GM12878 (cell line): ENCODE measurements around the gene WAS.

Experiments used
- CBFB ChIP-seq: IDR thresholded peaks from 2 replicates; pipeline ENCODE4 v1.6.1; 2016; ENCODE audit warnings: antibody characterized with exemption, low read depth
- CBX3 ChIP-seq: fragments of 200-600 bp; sonication (generic); IDR thresholded peaks from 2 replicates; pipeline ENCODE4 v1.6.1; 2016; ENCODE audit warnings: low read depth, borderline replicate concordance
- EZH2 ChIP-seq: IDR thresholded peaks from 2 replicates; pipeline ENCODE4 v1.6.1; 2012; ENCODE audit warnings: low read depth, mild to moderate bottlenecking, control low read depth, inconsistent platforms, low read length, borderline replicate concordance; ENCODE audit not compliant: control insufficient read depth
- GABPA ChIP-seq: IDR thresholded peaks from 2 replicates; pipeline ENCODE4 v1.6.1; 2014; ENCODE audit warnings: antibody characterized with exemption, low read depth, mild to moderate bottlenecking, inconsistent platforms
- MTA3 ChIP-seq: IDR thresholded peaks from 2 replicates; pipeline ENCODE4 v1.6.1; 2012; ENCODE audit warnings: low read length, inconsistent platforms, borderline replicate concordance
- MYC ChIP-seq: IDR thresholded peaks from 2 replicates; pipeline ENCODE4 v1.6.1; 2011; ENCODE audit warnings: mild to moderate bottlenecking, low read length, moderate library complexity, inconsistent platforms; ENCODE audit not compliant: insufficient read depth, insufficient replicate concordance, insufficient read length, severe bottlenecking
- RBBP5 ChIP-seq: fragments of 200-600 bp; sonication (generic); conservative IDR thresholded peaks from 2 replicates; pipeline ENCODE4 v1.6.1; 2016
- RELA ChIP-seq: fragments of 450-650 bp; IDR thresholded peaks from 2 replicates; pipeline ENCODE4 v1.8.0; 2014; ENCODE audit warnings: borderline replicate concordance; ENCODE audit not compliant: partially characterized antibody
- TAF1 ChIP-seq: IDR thresholded peaks from 2 replicates; pipeline ENCODE4 v1.6.1; 2011; ENCODE audit warnings: mild to moderate bottlenecking, low read depth, low read length, borderline replicate concordance
- TF ChIP-seq, protein P1 (sequence below): IDR thresholded peaks from 2 replicates; pipeline ENCODE4 v1.6.1; 2011; ENCODE audit warnings: borderline replicate concordance, low read depth, mild to moderate bottlenecking, moderate library complexity, low read length; ENCODE audit not compliant: insufficient read depth, poor library complexity, severe bottlenecking
- TF ChIP-seq, protein P2 (sequence below): IDR thresholded peaks from 2 replicates; pipeline ENCODE4 v1.6.1; 2011; ENCODE audit warnings: borderline replicate concordance, low read depth, mild to moderate bottlenecking, moderate library complexity, mixed read lengths, low read length; ENCODE audit not compliant: insufficient read depth; ENCODE audit errors: extremely low read length
- TF ChIP-seq, protein P3 (sequence below), 3 experiments: IDR thresholded peaks in 2 of 3; conservative IDR thresholded peaks in 1 of 3; 2 replicates each; pipeline ENCODE4 v1.5.1; 2011; ENCODE audit warnings: low read depth in 3 of 3, low read length in 3 of 3, mild to moderate bottlenecking in 3 of 3, control low read depth in 2 of 3, moderate library complexity in 2 of 3, inconsistent platforms in 1 of 3, mixed read lengths in 1 of 3; ENCODE audit not compliant: control insufficient read depth in 2 of 3, insufficient read depth in 1 of 3; ENCODE audit errors: extremely low read depth in 1 of 3
- TF ChIP-seq, protein P4 (sequence below): IDR thresholded peaks from 2 replicates; pipeline ENCODE4 v1.6.1; 2012; ENCODE audit warnings: mild to moderate bottlenecking, low read depth, low read length

DNA sequence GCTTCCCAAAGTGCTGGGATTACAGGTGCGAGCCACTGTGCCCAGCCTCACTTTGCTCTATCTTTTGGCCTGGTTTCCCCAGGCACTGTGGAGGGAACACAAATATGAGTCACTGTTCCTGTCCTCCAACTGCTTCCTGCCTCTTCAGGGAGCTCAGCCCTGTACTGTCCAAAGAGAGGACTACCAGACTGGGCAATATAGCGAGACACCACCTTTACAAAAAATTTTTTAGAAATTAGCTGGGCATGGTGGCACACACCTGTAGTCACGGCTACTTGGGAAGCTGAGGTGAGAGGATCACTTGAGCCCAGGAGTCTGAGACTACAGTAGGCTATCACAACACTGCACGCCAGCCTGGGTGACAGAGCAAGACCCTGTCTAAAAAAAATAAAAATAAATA, 16.9 kb upstream of the WAS start:
- TF ChIP-seq GABPA (no peak), MTA3 (no peak), MYC (no peak), RELA (no peak), EZH2 (no peak), RBBP5 (no peak), TAF1 (no peak), CBFB (no peak), CBX3 (no peak)
- TF ChIP-seq, protein P1, sequence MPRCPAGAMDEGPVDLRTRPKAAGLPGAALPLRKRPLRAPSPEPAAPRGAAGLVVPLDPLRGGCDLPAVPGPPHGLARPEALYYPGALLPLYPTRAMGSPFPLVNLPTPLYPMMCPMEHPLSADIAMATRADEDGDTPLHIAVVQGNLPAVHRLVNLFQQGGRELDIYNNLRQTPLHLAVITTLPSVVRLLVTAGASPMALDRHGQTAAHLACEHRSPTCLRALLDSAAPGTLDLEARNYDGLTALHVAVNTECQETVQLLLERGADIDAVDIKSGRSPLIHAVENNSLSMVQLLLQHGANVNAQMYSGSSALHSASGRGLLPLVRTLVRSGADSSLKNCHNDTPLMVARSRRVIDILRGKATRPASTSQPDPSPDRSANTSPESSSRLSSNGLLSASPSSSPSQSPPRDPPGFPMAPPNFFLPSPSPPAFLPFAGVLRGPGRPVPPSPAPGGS = no peak
- TF ChIP-seq, protein P2, sequence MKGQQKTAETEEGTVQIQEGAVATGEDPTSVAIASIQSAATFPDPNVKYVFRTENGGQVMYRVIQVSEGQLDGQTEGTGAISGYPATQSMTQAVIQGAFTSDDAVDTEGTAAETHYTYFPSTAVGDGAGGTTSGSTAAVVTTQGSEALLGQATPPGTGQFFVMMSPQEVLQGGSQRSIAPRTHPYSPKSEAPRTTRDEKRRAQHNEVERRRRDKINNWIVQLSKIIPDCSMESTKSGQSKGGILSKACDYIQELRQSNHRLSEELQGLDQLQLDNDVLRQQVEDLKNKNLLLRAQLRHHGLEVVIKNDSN = no peak
- TF ChIP-seq, protein P3, sequence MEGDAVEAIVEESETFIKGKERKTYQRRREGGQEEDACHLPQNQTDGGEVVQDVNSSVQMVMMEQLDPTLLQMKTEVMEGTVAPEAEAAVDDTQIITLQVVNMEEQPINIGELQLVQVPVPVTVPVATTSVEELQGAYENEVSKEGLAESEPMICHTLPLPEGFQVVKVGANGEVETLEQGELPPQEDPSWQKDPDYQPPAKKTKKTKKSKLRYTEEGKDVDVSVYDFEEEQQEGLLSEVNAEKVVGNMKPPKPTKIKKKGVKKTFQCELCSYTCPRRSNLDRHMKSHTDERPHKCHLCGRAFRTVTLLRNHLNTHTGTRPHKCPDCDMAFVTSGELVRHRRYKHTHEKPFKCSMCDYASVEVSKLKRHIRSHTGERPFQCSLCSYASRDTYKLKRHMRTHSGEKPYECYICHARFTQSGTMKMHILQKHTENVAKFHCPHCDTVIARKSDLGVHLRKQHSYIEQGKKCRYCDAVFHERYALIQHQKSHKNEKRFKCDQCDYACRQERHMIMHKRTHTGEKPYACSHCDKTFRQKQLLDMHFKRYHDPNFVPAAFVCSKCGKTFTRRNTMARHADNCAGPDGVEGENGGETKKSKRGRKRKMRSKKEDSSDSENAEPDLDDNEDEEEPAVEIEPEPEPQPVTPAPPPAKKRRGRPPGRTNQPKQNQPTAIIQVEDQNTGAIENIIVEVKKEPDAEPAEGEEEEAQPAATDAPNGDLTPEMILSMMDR (IDR thresholded peaks at IDR 0.05 in 2 of 3, conservative IDR thresholded peaks at IDR 0.05 in 1 of 3; ENCODE audit: control insufficient read depth in 2 of 3, extremely low read depth in 1 of 3, insufficient read depth in 1 of 3, low read depth in 3 of 3, low read length in 3 of 3) = no peak
- TF ChIP-seq, protein P4, sequence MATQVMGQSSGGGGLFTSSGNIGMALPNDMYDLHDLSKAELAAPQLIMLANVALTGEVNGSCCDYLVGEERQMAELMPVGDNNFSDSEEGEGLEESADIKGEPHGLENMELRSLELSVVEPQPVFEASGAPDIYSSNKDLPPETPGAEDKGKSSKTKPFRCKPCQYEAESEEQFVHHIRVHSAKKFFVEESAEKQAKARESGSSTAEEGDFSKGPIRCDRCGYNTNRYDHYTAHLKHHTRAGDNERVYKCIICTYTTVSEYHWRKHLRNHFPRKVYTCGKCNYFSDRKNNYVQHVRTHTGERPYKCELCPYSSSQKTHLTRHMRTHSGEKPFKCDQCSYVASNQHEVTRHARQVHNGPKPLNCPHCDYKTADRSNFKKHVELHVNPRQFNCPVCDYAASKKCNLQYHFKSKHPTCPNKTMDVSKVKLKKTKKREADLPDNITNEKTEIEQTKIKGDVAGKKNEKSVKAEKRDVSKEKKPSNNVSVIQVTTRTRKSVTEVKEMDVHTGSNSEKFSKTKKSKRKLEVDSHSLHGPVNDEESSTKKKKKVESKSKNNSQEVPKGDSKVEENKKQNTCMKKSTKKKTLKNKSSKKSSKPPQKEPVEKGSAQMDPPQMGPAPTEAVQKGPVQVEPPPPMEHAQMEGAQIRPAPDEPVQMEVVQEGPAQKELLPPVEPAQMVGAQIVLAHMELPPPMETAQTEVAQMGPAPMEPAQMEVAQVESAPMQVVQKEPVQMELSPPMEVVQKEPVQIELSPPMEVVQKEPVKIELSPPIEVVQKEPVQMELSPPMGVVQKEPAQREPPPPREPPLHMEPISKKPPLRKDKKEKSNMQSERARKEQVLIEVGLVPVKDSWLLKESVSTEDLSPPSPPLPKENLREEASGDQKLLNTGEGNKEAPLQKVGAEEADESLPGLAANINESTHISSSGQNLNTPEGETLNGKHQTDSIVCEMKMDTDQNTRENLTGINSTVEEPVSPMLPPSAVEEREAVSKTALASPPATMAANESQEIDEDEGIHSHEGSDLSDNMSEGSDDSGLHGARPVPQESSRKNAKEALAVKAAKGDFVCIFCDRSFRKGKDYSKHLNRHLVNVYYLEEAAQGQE = no peak
